ENCODE data around the gene GUCY2F. TPM values are rescaled to one million over a fixed set of nuclear protein-coding genes. Genes with fewer than 3 reads are reported as not detected.

Gene GUCY2F
- polyA plus RNA-seq, 4 donors: not detected

GRCh38 chrX:109389917-109390316 is 92.0 kb downstream of the GUCY2F start:
- Histone ChIP-seq H3K27me3 (ENCODE audit: control insufficient read depth in 3 of 3, insufficient read depth in 3 of 3, low read length in 3 of 3) (no peaks in the 10 kb centered on the region), H3K27ac (ENCODE audit: low read depth in 1 of 3, low read length in 2 of 3) (no peak overlapping the region), H3K9me3 (ENCODE audit: control insufficient read depth in 2 of 2, insufficient read depth in 1 of 2, low read depth in 1 of 2, low read length in 1 of 2) (no peaks in the 10 kb centered on the region), H3K36me3 (ENCODE audit: control insufficient read depth in 3 of 3, insufficient read depth in 2 of 3, low read depth in 1 of 3, low read length in 3 of 3) (no peaks in the 10 kb centered on the region), H3K4me1 (ENCODE audit: control insufficient read depth in 3 of 3, insufficient read depth in 2 of 3, low read depth in 1 of 3, low read length in 2 of 3) (no peaks in the 10 kb centered on the region), H3K4me3 (ENCODE audit: low read depth in 1 of 3, low read length in 3 of 3) (no peak overlapping the region)
- FAIRE-seq (no peak), DNase-seq (no peak)
- WGBS, 3 donors: 50 to 82% (median 50%) methylated on average over 1 of the region's 1 CpG

- DNase-seq (peak; percentile 12 to 26), FAIRE-seq (no peak)
- Histone ChIP-seq H3K4me3 (ENCODE audit: low read depth in 1 of 3, low read length in 3 of 3) (no peak overlapping the region), H3K9me3 (ENCODE audit: control insufficient read depth in 2 of 2, insufficient read depth in 1 of 2, low read depth in 1 of 2, low read length in 1 of 2) (no peaks in the 10 kb centered on the region), H3K27me3 (ENCODE audit: control insufficient read depth in 3 of 3, insufficient read depth in 3 of 3, low read length in 3 of 3) (no peaks in the 10 kb centered on the region), H3K27ac (ENCODE audit: low read depth in 1 of 3, low read length in 2 of 3) (no peak overlapping the region), H3K4me1 (ENCODE audit: control insufficient read depth in 3 of 3, insufficient read depth in 2 of 3, low read depth in 1 of 3, low read length in 2 of 3) (no peaks in the 10 kb centered on the region), H3K36me3 (ENCODE audit: control insufficient read depth in 3 of 3, insufficient read depth in 2 of 3, low read depth in 1 of 3, low read length in 3 of 3) (no peaks in the 10 kb centered on the region)
- WGBS, 3 donors: 32 to 43% (median 42%) methylated on average over 3 of the region's 3 CpGs
These were observed 97.2 kb downstream of the GUCY2F start for GRCh38 chrX:109384699-109385098.

GRCh38 chrX:109382332-109382731 is 99.6 kb downstream of the GUCY2F start:
- Histone ChIP-seq H3K4me3 (ENCODE audit: low read depth in 1 of 3, low read length in 3 of 3) (no peak overlapping the region), H3K9me3 (ENCODE audit: control insufficient read depth in 2 of 2, insufficient read depth in 1 of 2, low read depth in 1 of 2, low read length in 1 of 2) (no peaks in the 10 kb centered on the region), H3K27ac (ENCODE audit: low read depth in 1 of 3, low read length in 2 of 3) (no peak overlapping the region), H3K27me3 (ENCODE audit: control insufficient read depth in 3 of 3, insufficient read depth in 3 of 3, low read length in 3 of 3) (no peaks in the 10 kb centered on the region), H3K4me1 (ENCODE audit: control insufficient read depth in 3 of 3, insufficient read depth in 2 of 3, low read depth in 1 of 3, low read length in 2 of 3) (no peaks in the 10 kb centered on the region), H3K36me3 (ENCODE audit: control insufficient read depth in 3 of 3, insufficient read depth in 2 of 3, low read depth in 1 of 3, low read length in 3 of 3) (no peaks in the 10 kb centered on the region)
- WGBS, 3 donors: 80 to 94% (median 91%) methylated on average over 4 of the region's 4 CpGs
- no peak for FAIRE-seq
- no peak for DNase-seq

GRCh38 chrX:109378281-109378680 is 103.6 kb downstream of the GUCY2F start:
- Histone ChIP-seq H3K27ac (ENCODE audit: low read depth in 1 of 3, low read length in 2 of 3) (no peak overlapping the region), H3K36me3 (ENCODE audit: control insufficient read depth in 3 of 3, insufficient read depth in 2 of 3, low read depth in 1 of 3, low read length in 3 of 3) (no peaks in the 10 kb centered on the region), H3K9me3 (ENCODE audit: control insufficient read depth in 2 of 2, insufficient read depth in 1 of 2, low read depth in 1 of 2, low read length in 1 of 2) (no peaks in the 10 kb centered on the region), H3K27me3 (ENCODE audit: control insufficient read depth in 3 of 3, insufficient read depth in 3 of 3, low read length in 3 of 3) (no peaks in the 10 kb centered on the region), H3K4me1 (ENCODE audit: control insufficient read depth in 3 of 3, insufficient read depth in 2 of 3, low read depth in 1 of 3, low read length in 2 of 3) (no peaks in the 10 kb centered on the region), H3K4me3 (ENCODE audit: low read depth in 1 of 3, low read length in 3 of 3) (no peak overlapping the region)
- 45 to 80% (median 46%) methylated on average over 1 of the region's 1 CpG for WGBS, 3 donors
- DNase-seq (no peak), FAIRE-seq (no peak)

GRCh38 chrX:109374262-109374960 is 107.5 kb downstream of the GUCY2F start:
- Histone ChIP-seq H3K4me1 (ENCODE audit: control insufficient read depth in 3 of 3, insufficient read depth in 2 of 3, low read depth in 1 of 3, low read length in 2 of 3) (no peaks in the 10 kb centered on the region), H3K36me3 (ENCODE audit: control insufficient read depth in 3 of 3, insufficient read depth in 2 of 3, low read depth in 1 of 3, low read length in 3 of 3) (no peaks in the 10 kb centered on the region), H3K9me3 (ENCODE audit: control insufficient read depth in 2 of 2, insufficient read depth in 1 of 2, low read depth in 1 of 2, low read length in 1 of 2) (no peaks in the 10 kb centered on the region), H3K27me3 (ENCODE audit: control insufficient read depth in 3 of 3, insufficient read depth in 3 of 3, low read length in 3 of 3) (no peaks in the 10 kb centered on the region), H3K4me3 (ENCODE audit: low read depth in 1 of 3, low read length in 3 of 3) (no peak overlapping the region), H3K27ac (ENCODE audit: low read depth in 1 of 3, low read length in 2 of 3) (no peak overlapping the region)
- DNase-seq (no peak), FAIRE-seq (no peak)
- WGBS, 3 donors: 50 to 88% (median 75%) methylated on average over 1 of the region's 1 CpG

- Histone ChIP-seq H3K9me3 (ENCODE audit: control insufficient read depth in 2 of 2, insufficient read depth in 1 of 2, low read depth in 1 of 2, low read length in 1 of 2) (no peaks in the 10 kb centered on the region), H3K4me1 (ENCODE audit: control insufficient read depth in 3 of 3, insufficient read depth in 2 of 3, low read depth in 1 of 3, low read length in 2 of 3) (no peaks in the 10 kb centered on the region), H3K4me3 (ENCODE audit: low read depth in 1 of 3, low read length in 3 of 3) (no peak overlapping the region), H3K27me3 (ENCODE audit: control insufficient read depth in 3 of 3, insufficient read depth in 3 of 3, low read length in 3 of 3) (no peaks in the 10 kb centered on the region), H3K27ac (ENCODE audit: low read depth in 1 of 3, low read length in 2 of 3) (no peak overlapping the region), H3K36me3 (ENCODE audit: control insufficient read depth in 3 of 3, insufficient read depth in 2 of 3, low read depth in 1 of 3, low read length in 3 of 3) (no peaks in the 10 kb centered on the region)
- WGBS, 3 donors: 62 to 77% (median 70%) methylated on average over 2 of the region's 2 CpGs
- FAIRE-seq (no peak), DNase-seq (no peak)
These were observed 108.4 kb downstream of the GUCY2F start for GRCh38 chrX:109373468-109373867.

GRCh38 chrX:109372716-109373115 is 109.2 kb downstream of the GUCY2F start:
- 74 to 79% (median 79%) methylated on average over 2 of the region's 2 CpGs for WGBS, 3 donors
- Histone ChIP-seq H3K27me3 (ENCODE audit: control insufficient read depth in 3 of 3, insufficient read depth in 3 of 3, low read length in 3 of 3) (no peaks in the 10 kb centered on the region), H3K27ac (ENCODE audit: low read depth in 1 of 3, low read length in 2 of 3) (no peak overlapping the region), H3K36me3 (ENCODE audit: control insufficient read depth in 3 of 3, insufficient read depth in 2 of 3, low read depth in 1 of 3, low read length in 3 of 3) (no peaks in the 10 kb centered on the region), H3K4me1 (ENCODE audit: control insufficient read depth in 3 of 3, insufficient read depth in 2 of 3, low read depth in 1 of 3, low read length in 2 of 3) (no peaks in the 10 kb centered on the region), H3K4me3 (ENCODE audit: low read depth in 1 of 3, low read length in 3 of 3) (no peak overlapping the region), H3K9me3 (ENCODE audit: control insufficient read depth in 2 of 2, insufficient read depth in 1 of 2, low read depth in 1 of 2, low read length in 1 of 2) (no peaks in the 10 kb centered on the region)
- FAIRE-seq (no peak), DNase-seq (no peak)

- H3K4me3 ChIP-seq (ENCODE audit: low read depth in 1 of 3, low read length in 3 of 3): no peak overlapping the region
- DNase-seq: no peak
- WGBS, 3 donors: 18 to 36% (median 32%) methylated on average over 1 of the region's 1 CpG
- no peak overlapping the region for H3K27ac ChIP-seq (ENCODE audit: low read depth in 1 of 3, low read length in 2 of 3)
- H3K4me1 ChIP-seq (ENCODE audit: control insufficient read depth in 3 of 3, insufficient read depth in 2 of 3, low read depth in 1 of 3, low read length in 2 of 3): no peaks in the 10 kb centered on the region
- no peak for FAIRE-seq
- H3K27me3 ChIP-seq (ENCODE audit: control insufficient read depth in 3 of 3, insufficient read depth in 3 of 3, low read length in 3 of 3): no peaks in the 10 kb centered on the region
- no peaks in the 10 kb centered on the region for H3K9me3 ChIP-seq (ENCODE audit: control insufficient read depth in 2 of 2, insufficient read depth in 1 of 2, low read depth in 1 of 2, low read length in 1 of 2)
- no peaks in the 10 kb centered on the region for H3K36me3 ChIP-seq (ENCODE audit: control insufficient read depth in 3 of 3, insufficient read depth in 2 of 3, low read depth in 1 of 3, low read length in 3 of 3)
These were observed 109.6 kb downstream of the GUCY2F start for GRCh38 chrX:109372291-109372690.

- H3K36me3 ChIP-seq (ENCODE audit: control insufficient read depth in 3 of 3, insufficient read depth in 2 of 3, low read depth in 1 of 3, low read length in 3 of 3): no peaks in the 10 kb centered on the region
- H3K4me1 ChIP-seq (ENCODE audit: control insufficient read depth in 3 of 3, insufficient read depth in 2 of 3, low read depth in 1 of 3, low read length in 2 of 3): no peaks in the 10 kb centered on the region
- H3K27me3 ChIP-seq (ENCODE audit: control insufficient read depth in 3 of 3, insufficient read depth in 3 of 3, low read length in 3 of 3): no peaks in the 10 kb centered on the region
- H3K4me3 ChIP-seq (ENCODE audit: low read depth in 1 of 3, low read length in 3 of 3): no peak overlapping the region
- DNase-seq: no peak
- no peak for FAIRE-seq
- 41 to 71% (median 51%) methylated on average over 4 of the region's 4 CpGs for WGBS, 3 donors
- H3K9me3 ChIP-seq (ENCODE audit: control insufficient read depth in 2 of 2, insufficient read depth in 1 of 2, low read depth in 1 of 2, low read length in 1 of 2): peaks cover 0 to 9% of the 10 kb centered on the region in 2 donors
- H3K27ac ChIP-seq (ENCODE audit: low read depth in 1 of 3, low read length in 2 of 3): no peak overlapping the region
These were observed 119.8 kb downstream of the GUCY2F start for GRCh38 chrX:109362101-109362500.
